WTC11 (cell line): ENCODE measurements around the gene CNTN1. TPM values are rescaled to one million over a fixed set of nuclear protein-coding genes. Genes with fewer than 3 reads are reported as not detected.

Source experiments
- ATAC-seq: fragments of 200-7000 bp; cut with Tn5 transposase; 2 replicates; pipeline ENCODE4 v1.10.0; 2021; ENCODE audit warnings: mild to moderate bottlenecking, moderate library complexity
- CTCF ChIA-PET: fragments of 300-600 bp; sonication (Branson Sonifier 250); formaldehyde crosslinking; loops from one replicate; lab custom pipeline; 2021; ENCODE audit warnings: antibody characterized with exemption; lab: Charles Lee
- POLR2A ChIA-PET: fragments of 350-600 bp; sonication (Branson Sonifier 250); formaldehyde crosslinking; loops from one replicate; lab custom pipeline; 2021; ENCODE audit warnings: antibody characterized with exemption; lab: Charles Lee
- DNase-seq: peaks from one replicate; pipeline ENCODE4 v3.0.0; 2021; ENCODE audit warnings: low spot score
- H3K27ac Mint-ChIP-seq: 2 replicates; pipeline ENCODE4 v1.8.0; 2021; ENCODE audit warnings: mixed read lengths
- H3K27me3 Mint-ChIP-seq: 2 replicates; pipeline ENCODE4 v1.8.0; 2021; ENCODE audit warnings: low read depth, mild to moderate bottlenecking, moderate library complexity, mixed read lengths
- H3K36me3 Mint-ChIP-seq: 2 replicates; pipeline ENCODE4 v1.8.0; 2021; ENCODE audit warnings: mixed read lengths
- H3K4me1 Mint-ChIP-seq: 2 replicates; pipeline ENCODE4 v1.8.0; 2022; ENCODE audit warnings: mixed read lengths
- H3K4me3 Mint-ChIP-seq: 2 replicates; pipeline ENCODE4 v1.8.0; 2021; ENCODE audit warnings: mild to moderate bottlenecking, moderate library complexity, mixed read lengths
- H3K9me3 Mint-ChIP-seq: 2 replicates; pipeline ENCODE4 v1.8.0; 2021; ENCODE audit warnings: mixed read lengths
- ATF3 ChIP-seq: sonication (generic); formaldehyde crosslinking; conservative IDR thresholded peaks from 2 replicates; pipeline ENCODE4 v1.8.1; 2022; ENCODE audit warnings: mild to moderate bottlenecking, missing genetic modification reagents
- CBFB ChIP-seq: sonication (generic); formaldehyde crosslinking; IDR thresholded peaks from 2 replicates; pipeline ENCODE4 v1.8.1; 2022; ENCODE audit warnings: mild to moderate bottlenecking, low read depth, missing genetic modification reagents
- FOXJ3 ChIP-seq: sonication (generic); formaldehyde crosslinking; IDR thresholded peaks from 2 replicates; pipeline ENCODE4 v1.9.0; 2021; ENCODE audit warnings: missing genetic modification reagents, mild to moderate bottlenecking, borderline replicate concordance
- FOXK1 ChIP-seq: sonication (generic); formaldehyde crosslinking; IDR thresholded peaks from 2 replicates; pipeline ENCODE4 v1.8.0; 2022; ENCODE audit warnings: mild to moderate bottlenecking, moderate library complexity, missing genetic modification reagents
- FOXP1 ChIP-seq: sonication (generic); formaldehyde crosslinking; IDR thresholded peaks from 2 replicates; pipeline ENCODE4 v1.8.0; 2022; ENCODE audit warnings: missing genetic modification reagents, mild to moderate bottlenecking, moderate library complexity, borderline replicate concordance
- GTF2I ChIP-seq: fragments of 250-450 bp; sonication (Bioruptor Pico); conservative IDR thresholded peaks from 2 replicates; pipeline ENCODE4 v1.4.0; 2021; ENCODE audit warnings: mild to moderate bottlenecking
- HMGA2 ChIP-seq: fragments of 250-450 bp; sonication (Bioruptor Pico); IDR thresholded peaks from 2 replicates; pipeline ENCODE4 v1.4.0; 2021; ENCODE audit warnings: mild to moderate bottlenecking, moderate library complexity
- IRF1 ChIP-seq: sonication (generic); formaldehyde crosslinking; IDR thresholded peaks from 2 replicates; pipeline ENCODE4 v1.8.0; 2023; ENCODE audit warnings: missing genetic modification reagents
- JUN ChIP-seq: sonication (generic); formaldehyde crosslinking; IDR thresholded peaks from 2 replicates; pipeline ENCODE4 v1.8.0; 2023; ENCODE audit warnings: mild to moderate bottlenecking, missing genetic modification reagents
- NFYB ChIP-seq: sonication (generic); formaldehyde crosslinking; conservative IDR thresholded peaks from 2 replicates; pipeline ENCODE4 v1.8.0; 2022; ENCODE audit warnings: low read depth, missing genetic modification reagents
- NR1H2 ChIP-seq: sonication (generic); formaldehyde crosslinking; IDR thresholded peaks from 2 replicates; pipeline ENCODE4 v1.9.0; 2021; ENCODE audit warnings: mild to moderate bottlenecking, moderate library complexity, missing genetic modification reagents
- NR3C1 ChIP-seq: sonication (generic); formaldehyde crosslinking; conservative IDR thresholded peaks from 2 replicates; pipeline ENCODE4 v1.8.1; 2023; ENCODE audit warnings: low read depth, mild to moderate bottlenecking, missing genetic modification reagents
- RORB ChIP-seq: fragments of 250-450 bp; sonication (Bioruptor Pico); IDR thresholded peaks from 2 replicates; pipeline ENCODE4 v1.9.0; 2021; ENCODE audit warnings: mild to moderate bottlenecking
- TCF7 ChIP-seq: sonication (generic); formaldehyde crosslinking; IDR thresholded peaks from 2 replicates; pipeline ENCODE4 v1.8.0; 2022; ENCODE audit warnings: mild to moderate bottlenecking, low read depth, missing genetic modification reagents, moderate library complexity
- USF1 ChIP-seq: sonication (generic); formaldehyde crosslinking; IDR thresholded peaks from 2 replicates; pipeline ENCODE4 v1.8.0; 2022; ENCODE audit warnings: mild to moderate bottlenecking, missing genetic modification reagents
- ZMAT4 ChIP-seq: fragments of 250-450 bp; sonication (Bioruptor Pico); IDR thresholded peaks from 2 replicates; pipeline ENCODE4 v1.9.0; 2021; ENCODE audit warnings: mild to moderate bottlenecking
- total RNA-seq: library from RNA; stranded (reverse); gene quantifications from 3 replicates; pipeline ENCODE4 v1.2.3, GENCODE V29; 2021
- TF ChIP-seq, protein P1 (sequence below): fragments of 250-450 bp; sonication (Bioruptor Pico); IDR thresholded peaks from 2 replicates; pipeline ENCODE4 v2.1.2; 2022; ENCODE audit warnings: mild to moderate bottlenecking, moderate library complexity
- TF ChIP-seq, protein P2 (sequence below): sonication (generic); formaldehyde crosslinking; IDR thresholded peaks from 2 replicates; pipeline ENCODE4 v1.8.1; 2022; ENCODE audit warnings: low read depth, missing genetic modification reagents, borderline replicate concordance
- TF ChIP-seq, protein P3 (sequence below): sonication (generic); formaldehyde crosslinking; conservative IDR thresholded peaks from 2 replicates; pipeline ENCODE4 v1.8.1; 2023; ENCODE audit warnings: mild to moderate bottlenecking, low read depth, missing genetic modification reagents, moderate library complexity
- TF ChIP-seq, protein P4 (sequence below): fragments of 250-450 bp; sonication (Bioruptor Pico); IDR thresholded peaks from 2 replicates; pipeline ENCODE4 v1.9.0; 2021; ENCODE audit warnings: moderate library complexity, mild to moderate bottlenecking, inconsistent platforms, borderline replicate concordance
- TF ChIP-seq, protein P5 (sequence below): sonication (generic); formaldehyde crosslinking; IDR thresholded peaks from 2 replicates; pipeline ENCODE4 v1.8.1; 2022; ENCODE audit warnings: mild to moderate bottlenecking, missing genetic modification reagents, moderate library complexity, borderline replicate concordance
- TF ChIP-seq, protein P6 (sequence below): sonication (generic); formaldehyde crosslinking; IDR thresholded peaks from 2 replicates; pipeline ENCODE4 v1.8.0; 2022; ENCODE audit warnings: mild to moderate bottlenecking, missing genetic modification reagents

Gene CNTN1
- total RNA-seq, 1 experiment from 2014 or later: 16.9 TPM

DNA sequence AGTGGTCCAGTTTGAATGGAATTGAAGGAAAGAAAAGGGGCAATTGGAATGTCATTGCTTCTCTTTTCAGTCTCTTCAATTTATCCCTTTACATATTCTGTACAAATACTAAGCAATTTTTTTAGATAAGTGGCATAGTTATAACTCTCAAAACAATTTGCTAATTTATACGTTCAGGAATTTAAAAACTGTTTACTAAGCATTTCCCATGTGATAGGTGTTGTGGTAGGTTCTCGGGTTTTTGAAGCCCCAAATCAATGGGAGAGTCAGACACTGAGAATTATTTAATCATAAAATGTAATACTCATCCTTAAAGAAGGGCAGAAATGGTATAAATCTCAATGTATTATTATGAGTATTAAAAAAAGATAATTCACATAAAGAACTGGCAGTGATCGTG lies 197.1 kb downstream of the CNTN1 start:
- ChIA-PET CTCF (no interaction called here), POLR2A (no interaction called here)
- no peaks in the 10 kb centered on the region for H3K27me3 Mint-ChIP-seq
- TF ChIP-seq CBFB (CRISPR knock-in tag): no peak
- no peak for TF ChIP-seq USF1 (CRISPR knock-in tag)
- TF ChIP-seq ATF3: no peak
- TF ChIP-seq FOXP1 (CRISPR knock-in tag): no peak
- TF ChIP-seq NR1H2: no peak
- no peak for TF ChIP-seq GTF2I (CRISPR knock-in tag)
- TF ChIP-seq, protein P1, sequence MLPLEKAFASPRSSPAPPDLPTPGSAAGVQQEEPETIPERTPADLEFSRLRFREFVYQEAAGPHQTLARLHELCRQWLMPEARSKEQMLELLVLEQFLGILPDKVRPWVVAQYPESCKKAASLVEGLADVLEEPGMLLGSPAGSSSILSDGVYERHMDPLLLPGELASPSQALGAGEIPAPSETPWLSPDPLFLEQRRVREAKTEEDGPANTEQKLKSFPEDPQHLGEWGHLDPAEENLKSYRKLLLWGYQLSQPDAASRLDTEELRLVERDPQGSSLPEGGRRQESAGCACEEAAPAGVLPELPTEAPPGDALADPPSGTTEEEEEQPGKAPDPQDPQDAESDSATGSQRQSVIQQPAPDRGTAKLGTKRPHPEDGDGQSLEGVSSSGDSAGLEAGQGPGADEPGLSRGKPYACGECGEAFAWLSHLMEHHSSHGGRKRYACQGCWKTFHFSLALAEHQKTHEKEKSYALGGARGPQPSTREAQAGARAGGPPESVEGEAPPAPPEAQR (CRISPR knock-in tag): no peak
- TF ChIP-seq, protein P2, sequence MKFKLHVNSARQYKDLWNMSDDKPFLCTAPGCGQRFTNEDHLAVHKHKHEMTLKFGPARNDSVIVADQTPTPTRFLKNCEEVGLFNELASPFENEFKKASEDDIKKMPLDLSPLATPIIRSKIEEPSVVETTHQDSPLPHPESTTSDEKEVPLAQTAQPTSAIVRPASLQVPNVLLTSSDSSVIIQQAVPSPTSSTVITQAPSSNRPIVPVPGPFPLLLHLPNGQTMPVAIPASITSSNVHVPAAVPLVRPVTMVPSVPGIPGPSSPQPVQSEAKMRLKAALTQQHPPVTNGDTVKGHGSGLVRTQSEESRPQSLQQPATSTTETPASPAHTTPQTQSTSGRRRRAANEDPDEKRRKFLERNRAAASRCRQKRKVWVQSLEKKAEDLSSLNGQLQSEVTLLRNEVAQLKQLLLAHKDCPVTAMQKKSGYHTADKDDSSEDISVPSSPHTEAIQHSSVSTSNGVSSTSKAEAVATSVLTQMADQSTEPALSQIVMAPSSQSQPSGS (CRISPR knock-in tag): no peak
- TF ChIP-seq JUN (CRISPR knock-in tag): no peak
- no peak overlapping the region for H3K4me3 Mint-ChIP-seq
- H3K4me1 Mint-ChIP-seq: peaks cover 22% of the 10 kb centered on the region
- H3K9me3 Mint-ChIP-seq: no peaks in the 10 kb centered on the region
- DNase-seq (no peak), ATAC-seq (no peak)
- no peaks in the 10 kb centered on the region for H3K36me3 Mint-ChIP-seq
- no peak overlapping the region for H3K27ac Mint-ChIP-seq

DNA sequence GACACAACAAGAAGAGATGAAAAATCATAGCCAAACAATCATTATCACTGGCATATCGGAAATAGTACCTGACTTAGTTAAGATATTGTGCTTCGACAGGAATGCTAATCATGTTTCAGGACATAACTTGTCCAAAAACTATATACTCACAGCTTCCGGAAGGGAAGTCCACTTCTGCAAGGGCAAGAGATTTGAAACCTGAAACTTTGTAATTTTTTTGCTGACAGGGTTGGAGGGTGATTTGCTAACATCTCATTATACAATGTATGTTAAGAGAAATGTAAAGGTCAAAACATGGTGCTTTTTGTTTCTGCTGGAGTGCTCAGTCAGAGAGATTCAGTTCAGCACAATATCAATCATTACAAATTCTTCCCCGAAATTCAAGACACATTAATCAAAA lies 200.3 kb downstream of the CNTN1 start:
- ATAC-seq: no peak
- Mint-ChIP-seq H3K4me3 (no peak overlapping the region), H3K36me3 (no peaks in the 10 kb centered on the region), H3K4me1 (peaks cover 22% of the 10 kb centered on the region), H3K27ac (no peak overlapping the region), H3K9me3 (no peaks in the 10 kb centered on the region), H3K27me3 (no peaks in the 10 kb centered on the region)
- CTCF ChIA-PET: no interaction called here
- DNase-seq: no peak
- POLR2A ChIA-PET: no interaction called here
- no peak for TF ChIP-seq FOXK1 (CRISPR knock-in tag)
- TF ChIP-seq HMGA2 (CRISPR knock-in tag): no peak
- no peak for TF ChIP-seq IRF1
- TF ChIP-seq FOXJ3 (CRISPR knock-in tag): no peak
- TF ChIP-seq, protein P3, sequence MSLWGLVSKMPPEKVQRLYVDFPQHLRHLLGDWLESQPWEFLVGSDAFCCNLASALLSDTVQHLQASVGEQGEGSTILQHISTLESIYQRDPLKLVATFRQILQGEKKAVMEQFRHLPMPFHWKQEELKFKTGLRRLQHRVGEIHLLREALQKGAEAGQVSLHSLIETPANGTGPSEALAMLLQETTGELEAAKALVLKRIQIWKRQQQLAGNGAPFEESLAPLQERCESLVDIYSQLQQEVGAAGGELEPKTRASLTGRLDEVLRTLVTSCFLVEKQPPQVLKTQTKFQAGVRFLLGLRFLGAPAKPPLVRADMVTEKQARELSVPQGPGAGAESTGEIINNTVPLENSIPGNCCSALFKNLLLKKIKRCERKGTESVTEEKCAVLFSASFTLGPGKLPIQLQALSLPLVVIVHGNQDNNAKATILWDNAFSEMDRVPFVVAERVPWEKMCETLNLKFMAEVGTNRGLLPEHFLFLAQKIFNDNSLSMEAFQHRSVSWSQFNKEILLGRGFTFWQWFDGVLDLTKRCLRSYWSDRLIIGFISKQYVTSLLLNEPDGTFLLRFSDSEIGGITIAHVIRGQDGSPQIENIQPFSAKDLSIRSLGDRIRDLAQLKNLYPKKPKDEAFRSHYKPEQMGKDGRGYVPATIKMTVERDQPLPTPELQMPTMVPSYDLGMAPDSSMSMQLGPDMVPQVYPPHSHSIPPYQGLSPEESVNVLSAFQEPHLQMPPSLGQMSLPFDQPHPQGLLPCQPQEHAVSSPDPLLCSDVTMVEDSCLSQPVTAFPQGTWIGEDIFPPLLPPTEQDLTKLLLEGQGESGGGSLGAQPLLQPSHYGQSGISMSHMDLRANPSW (CRISPR knock-in tag): no peak
- TF ChIP-seq RORB: no peak
- TF ChIP-seq, protein P4, sequence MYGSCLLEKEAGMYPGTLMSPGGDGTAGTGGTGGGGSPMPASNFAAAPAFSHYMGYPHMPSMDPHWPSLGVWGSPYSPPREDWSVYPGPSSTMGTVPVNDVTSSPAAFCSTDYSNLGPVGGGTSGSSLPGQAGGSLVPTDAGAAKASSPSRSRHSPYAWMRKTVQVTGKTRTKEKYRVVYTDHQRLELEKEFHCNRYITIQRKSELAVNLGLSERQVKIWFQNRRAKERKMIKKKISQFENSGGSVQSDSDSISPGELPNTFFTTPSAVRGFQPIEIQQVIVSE (CRISPR knock-in tag): no peak
- TF ChIP-seq, protein P5, sequence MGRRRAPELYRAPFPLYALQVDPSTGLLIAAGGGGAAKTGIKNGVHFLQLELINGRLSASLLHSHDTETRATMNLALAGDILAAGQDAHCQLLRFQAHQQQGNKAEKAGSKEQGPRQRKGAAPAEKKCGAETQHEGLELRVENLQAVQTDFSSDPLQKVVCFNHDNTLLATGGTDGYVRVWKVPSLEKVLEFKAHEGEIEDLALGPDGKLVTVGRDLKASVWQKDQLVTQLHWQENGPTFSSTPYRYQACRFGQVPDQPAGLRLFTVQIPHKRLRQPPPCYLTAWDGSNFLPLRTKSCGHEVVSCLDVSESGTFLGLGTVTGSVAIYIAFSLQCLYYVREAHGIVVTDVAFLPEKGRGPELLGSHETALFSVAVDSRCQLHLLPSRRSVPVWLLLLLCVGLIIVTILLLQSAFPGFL: no peak
- TF ChIP-seq, protein P6, sequence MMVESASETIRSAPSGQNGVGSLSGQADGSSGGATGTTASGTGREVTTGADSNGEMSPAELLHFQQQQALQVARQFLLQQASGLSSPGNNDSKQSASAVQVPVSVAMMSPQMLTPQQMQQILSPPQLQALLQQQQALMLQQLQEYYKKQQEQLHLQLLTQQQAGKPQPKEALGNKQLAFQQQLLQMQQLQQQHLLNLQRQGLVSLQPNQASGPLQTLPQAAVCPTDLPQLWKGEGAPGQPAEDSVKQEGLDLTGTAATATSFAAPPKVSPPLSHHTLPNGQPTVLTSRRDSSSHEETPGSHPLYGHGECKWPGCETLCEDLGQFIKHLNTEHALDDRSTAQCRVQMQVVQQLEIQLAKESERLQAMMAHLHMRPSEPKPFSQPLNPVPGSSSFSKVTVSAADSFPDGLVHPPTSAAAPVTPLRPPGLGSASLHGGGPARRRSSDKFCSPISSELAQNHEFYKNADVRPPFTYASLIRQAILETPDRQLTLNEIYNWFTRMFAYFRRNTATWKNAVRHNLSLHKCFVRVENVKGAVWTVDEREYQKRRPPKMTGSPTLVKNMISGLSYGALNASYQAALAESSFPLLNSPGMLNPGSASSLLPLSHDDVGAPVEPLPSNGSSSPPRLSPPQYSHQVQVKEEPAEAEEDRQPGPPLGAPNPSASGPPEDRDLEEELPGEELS (CRISPR knock-in tag): no peak
- no peak for TF ChIP-seq NFYB (CRISPR knock-in tag)
- TF ChIP-seq TCF7 (CRISPR knock-in tag): no peak
- TF ChIP-seq NR3C1 (CRISPR knock-in tag): no peak
- no peak for TF ChIP-seq ZMAT4
